ENCODE data around the gene DRG2.

The DRG2 gene

DNA sequence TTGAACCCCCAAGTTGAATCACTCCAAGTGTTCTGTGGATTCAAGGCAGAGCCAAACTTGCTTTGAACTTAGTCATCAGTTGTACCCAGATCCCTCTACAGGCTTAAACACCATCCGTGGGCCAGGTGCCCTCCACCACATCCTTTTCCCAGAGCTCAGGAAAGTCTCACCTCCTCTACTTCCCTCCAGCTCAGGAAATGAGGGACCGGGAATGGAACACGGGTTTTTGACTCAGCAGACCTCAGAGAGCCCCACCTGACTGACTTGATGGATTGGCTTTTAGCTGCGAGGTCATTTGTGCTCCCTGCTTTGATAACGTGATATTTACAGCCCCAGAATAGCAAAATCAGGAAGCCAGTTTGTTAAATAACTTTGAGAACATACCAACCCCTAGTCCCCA, 28.5 kb upstream of the DRG2 start:
- no peaks in the 10 kb centered on the region for H3K27me3 ChIP-seq (ENCODE audit: insufficient read depth, low read length)
- no peak overlapping the region for H3K4me2 ChIP-seq (ENCODE audit: low read length)
- H3K4me3 ChIP-seq (ENCODE audit: low read depth, low read length, poor library complexity, severe bottlenecking) = no peak overlapping the region
- no peaks in the 10 kb centered on the region for H3K9me3 ChIP-seq (ENCODE audit: low read length)
- H3F3A ChIP-seq (ENCODE audit: insufficient read depth, low read length) = no peaks in the 10 kb centered on the region
- H3K4me1 ChIP-seq (ENCODE audit: insufficient read depth, low read length, severe bottlenecking) = no peaks in the 10 kb centered on the region
- no peak overlapping the region for H3K27ac ChIP-seq (ENCODE audit: low read depth, low read length, poor library complexity, severe bottlenecking)
- H3K9me2 ChIP-seq (ENCODE audit: low read depth, low read length) = no peaks in the 10 kb centered on the region
- no peaks in the 10 kb centered on the region for H4K20me1 ChIP-seq (ENCODE audit: insufficient read depth, low read length)
- TF ChIP-seq, protein P1, sequence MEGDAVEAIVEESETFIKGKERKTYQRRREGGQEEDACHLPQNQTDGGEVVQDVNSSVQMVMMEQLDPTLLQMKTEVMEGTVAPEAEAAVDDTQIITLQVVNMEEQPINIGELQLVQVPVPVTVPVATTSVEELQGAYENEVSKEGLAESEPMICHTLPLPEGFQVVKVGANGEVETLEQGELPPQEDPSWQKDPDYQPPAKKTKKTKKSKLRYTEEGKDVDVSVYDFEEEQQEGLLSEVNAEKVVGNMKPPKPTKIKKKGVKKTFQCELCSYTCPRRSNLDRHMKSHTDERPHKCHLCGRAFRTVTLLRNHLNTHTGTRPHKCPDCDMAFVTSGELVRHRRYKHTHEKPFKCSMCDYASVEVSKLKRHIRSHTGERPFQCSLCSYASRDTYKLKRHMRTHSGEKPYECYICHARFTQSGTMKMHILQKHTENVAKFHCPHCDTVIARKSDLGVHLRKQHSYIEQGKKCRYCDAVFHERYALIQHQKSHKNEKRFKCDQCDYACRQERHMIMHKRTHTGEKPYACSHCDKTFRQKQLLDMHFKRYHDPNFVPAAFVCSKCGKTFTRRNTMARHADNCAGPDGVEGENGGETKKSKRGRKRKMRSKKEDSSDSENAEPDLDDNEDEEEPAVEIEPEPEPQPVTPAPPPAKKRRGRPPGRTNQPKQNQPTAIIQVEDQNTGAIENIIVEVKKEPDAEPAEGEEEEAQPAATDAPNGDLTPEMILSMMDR (IDR thresholded peaks at IDR 0.05; ENCODE audit: low read length) = no peak
- TF ChIP-seq EZH2 (IDR thresholded peaks at IDR 0.05; ENCODE audit: borderline replicate concordance, low read length) = no peak
- H2AFZ ChIP-seq (ENCODE audit: low read length) = no peak overlapping the region
- H3K36me3 ChIP-seq (ENCODE audit: insufficient read depth, low read length) = peaks cover 54% of the 10 kb centered on the region
- H3K79me2 ChIP-seq (ENCODE audit: insufficient read depth, low read length) = no peaks in the 10 kb centered on the region
- H3K9ac ChIP-seq (ENCODE audit: low read length) = no peak overlapping the region

DNA sequence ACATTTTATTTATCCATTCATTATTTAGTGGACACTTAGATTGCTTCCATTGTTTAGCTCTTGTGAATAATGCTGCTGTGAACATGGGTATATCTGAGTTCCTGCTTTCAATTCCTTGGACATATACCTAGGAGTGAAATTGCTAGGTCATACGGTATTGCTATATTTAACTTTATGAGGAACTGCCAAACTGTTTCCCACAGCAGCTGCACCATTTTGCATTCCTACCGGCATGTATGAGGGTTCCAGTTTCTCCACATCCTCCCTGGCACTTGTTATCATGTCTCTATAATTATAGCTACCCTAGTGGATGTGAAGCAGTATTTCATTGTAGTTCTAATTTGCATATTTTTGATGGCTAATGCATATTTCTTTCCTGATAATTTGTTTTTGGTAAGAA, 23.7 kb upstream of the DRG2 start:
- Histone ChIP-seq H3K27me3 (ENCODE audit: insufficient read depth, low read length) (no peaks in the 10 kb centered on the region), H3K4me3 (ENCODE audit: low read depth, low read length, poor library complexity, severe bottlenecking) (no peak overlapping the region), H3K9me3 (ENCODE audit: low read length) (no peaks in the 10 kb centered on the region), H3K4me1 (ENCODE audit: insufficient read depth, low read length, severe bottlenecking) (no peaks in the 10 kb centered on the region), H3K9me2 (ENCODE audit: low read depth, low read length) (no peaks in the 10 kb centered on the region), H3K4me2 (ENCODE audit: low read length) (no peak overlapping the region), H3K79me2 (ENCODE audit: insufficient read depth, low read length) (no peaks in the 10 kb centered on the region), H2AFZ (ENCODE audit: low read length) (no peak overlapping the region), H4K20me1 (ENCODE audit: insufficient read depth, low read length) (no peaks in the 10 kb centered on the region), H3F3A (ENCODE audit: insufficient read depth, low read length) (no peaks in the 10 kb centered on the region), H3K36me3 (ENCODE audit: insufficient read depth, low read length) (peaks cover 44% of the 10 kb centered on the region), H3K9ac (ENCODE audit: low read length) (no peak overlapping the region), H3K27ac (ENCODE audit: low read depth, low read length, poor library complexity, severe bottlenecking) (no peak overlapping the region)
- TF ChIP-seq, protein P1 (IDR thresholded peaks at IDR 0.05; ENCODE audit: low read length) = no peak
- TF ChIP-seq EZH2 (IDR thresholded peaks at IDR 0.05; ENCODE audit: borderline replicate concordance, low read length) = no peak

DNA sequence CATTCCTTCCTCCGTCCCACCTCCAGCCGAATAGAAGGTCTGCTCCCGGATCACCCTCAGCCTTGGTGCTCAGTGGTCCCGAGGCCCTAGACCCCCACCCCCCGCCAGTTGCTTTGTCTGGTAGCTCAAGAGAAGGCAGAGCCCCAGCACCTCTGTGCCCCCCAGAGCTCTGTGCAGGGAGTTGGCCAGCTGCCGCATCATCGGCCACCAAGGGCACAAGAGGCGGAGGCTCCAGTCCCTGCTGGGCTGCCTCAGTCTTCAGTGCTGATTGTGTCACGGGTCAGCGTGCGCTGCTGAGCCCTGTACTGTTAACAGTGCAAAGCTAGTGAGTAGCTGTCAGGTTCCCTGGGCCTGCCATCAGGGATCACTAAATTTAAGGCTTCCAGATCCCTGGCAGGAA, 22.2 kb upstream of the DRG2 start:
- TF ChIP-seq, protein P1 (IDR thresholded peaks at IDR 0.05; ENCODE audit: low read length) = no peak
- no peak for TF ChIP-seq EZH2 (IDR thresholded peaks at IDR 0.05; ENCODE audit: borderline replicate concordance, low read length)
- Histone ChIP-seq H3K36me3 (ENCODE audit: insufficient read depth, low read length) (peaks cover 41% of the 10 kb centered on the region), H3K9me2 (ENCODE audit: low read depth, low read length) (no peaks in the 10 kb centered on the region), H3K4me2 (ENCODE audit: low read length) (no peak overlapping the region), H3K4me1 (ENCODE audit: insufficient read depth, low read length, severe bottlenecking) (no peaks in the 10 kb centered on the region), H3F3A (ENCODE audit: insufficient read depth, low read length) (no peaks in the 10 kb centered on the region), H3K79me2 (ENCODE audit: insufficient read depth, low read length) (no peaks in the 10 kb centered on the region), H3K9ac (ENCODE audit: low read length) (no peak overlapping the region), H3K4me3 (ENCODE audit: low read depth, low read length, poor library complexity, severe bottlenecking) (no peak overlapping the region), H3K9me3 (ENCODE audit: low read length) (no peaks in the 10 kb centered on the region), H3K27ac (ENCODE audit: low read depth, low read length, poor library complexity, severe bottlenecking) (no peak overlapping the region), H3K27me3 (ENCODE audit: insufficient read depth, low read length) (no peaks in the 10 kb centered on the region), H4K20me1 (ENCODE audit: insufficient read depth, low read length) (no peaks in the 10 kb centered on the region), H2AFZ (ENCODE audit: low read length) (no peak overlapping the region)
